Right cardiac atrium (tissue), 5 donors: ENCODE measurements around the gene UBE2V1. TPM values are rescaled to one million over a fixed set of nuclear protein-coding genes. Genes with fewer than 3 reads are reported as not detected.
A peak's percentile ranks its signal among the peaks of the same experiment; 100 is the strongest.

Experiments used
- ATAC-seq, 2 donors: fragments of 200-7000 bp; cut with Tn5 transposase; one replicate each; pipeline versions ENCODE4 v1.8.0 to v1.9.1; 2020; ENCODE audit warnings: moderate library complexity in 2 of 2, mild to moderate bottlenecking in 1 of 2
- DNase-seq, 3 donors: peaks; one replicate each; pipeline ENCODE4 v3.0.0-alpha.2; 2020
- H3K27ac ChIP-seq: one replicate; pipeline ENCODE4 v1.5.1; 2013; ENCODE audit warnings: mild to moderate bottlenecking, low read length, control low read depth, moderate library complexity
- H3K27me3 ChIP-seq: one replicate; pipeline ENCODE4 v1.6.1; 2013; ENCODE audit not compliant: control insufficient read depth, insufficient read depth
- H3K4me1 ChIP-seq: one replicate; pipeline ENCODE4 v1.6.1; 2013; ENCODE audit warnings: low read length; ENCODE audit not compliant: control insufficient read depth, insufficient read depth
- H3K4me3 ChIP-seq: one replicate; pipeline ENCODE4 v1.5.1; 2013; ENCODE audit warnings: low read length, control low read depth
- H3K9me3 ChIP-seq: one replicate; pipeline ENCODE4 v1.6.1; 2013; ENCODE audit warnings: low read length; ENCODE audit not compliant: control insufficient read depth
- WGBS: extraction: QIAGEN DNeasy Blood & Tissue Kit; methylation state at CpG from one replicate; pipeline ENCODE4 v1.1.7; 2013; 5-methylcytosine and 5-hydroxymethylcytosine counted together
- intact Hi-C, 4 donors: fragments of 100-400 bp; cut with DNase I; formaldehyde crosslinking; loops; one replicate each; pipeline versions ENCODE4 v1.11.0 to v1.14.0; 2022 to 2023
- polyA plus RNA-seq: library from polyadenylated mRNA; stranded (reverse); fragments of 200-250 nt; gene quantifications from one replicate; pipeline ENCODE4 v1.2.3, GENCODE V29; 2013
- total RNA-seq, 4 donors: library from RNA; stranded (reverse); fragmentation: NEBNext Ultra II Directional; extraction: Animal tissue kit (Norgen Biotek cat#: 25700); gene quantifications; one replicate each; pipeline ENCODE4 v1.2.1, GENCODE V29; 2021
- donor health status: healthy with polysubstance abuse.
- donor health status: DM: no; HTN: yes; CAD: no.
- donor health status: DM: no; HTN: no; CAD: no.
- donor health status: DM: no; HTN: yes; CAD: no; lungs with severe emphysema.
- donor health status: DM: yes; HTN: yes; CAD: no.

Gene UBE2V1
- total and polyA plus RNA-seq, 5 donors: 86.0 to 120 (median 89.0) TPM

- 98% methylated on average over 3 of the region's 3 CpGs for WGBS
- Histone ChIP-seq H3K4me1 (no peaks in the 10 kb centered on the region), H3K4me3 (no peak overlapping the region), H3K27me3 (no peaks in the 10 kb centered on the region), H3K27ac (no peak overlapping the region), H3K9me3 (no peaks in the 10 kb centered on the region)
- no peak for DNase-seq
- intact Hi-C loops: no loop called here
- ATAC-seq: no peak
Observed at GRCh38 chr20:50125279-50125678, 12.3 kb upstream of the UBE2V1 start.

GRCh38 chr20:50124496-50124895 lies 11.5 kb upstream of the UBE2V1 start:
- no peaks in the 10 kb centered on the region for H3K9me3 ChIP-seq
- DNase-seq: no peak
- H3K27ac ChIP-seq: no peak overlapping the region
- no peak overlapping the region for H3K4me3 ChIP-seq
- intact Hi-C loops: loop anchor here in 1 of 4 donors (5.0 kb wide), 1 partner anchor 43 kb away; no protein-coding TSS in a partner anchor
- no peaks in the 10 kb centered on the region for H3K27me3 ChIP-seq
- no peaks in the 10 kb centered on the region for H3K4me1 ChIP-seq
- WGBS: 92% methylated on average over 9 of the region's 9 CpGs
- no peak for ATAC-seq

- no peak overlapping the region for H3K4me3 ChIP-seq
- H3K9me3 ChIP-seq: no peaks in the 10 kb centered on the region
- H3K4me1 ChIP-seq: no peaks in the 10 kb centered on the region
- WGBS: 98% methylated on average over 7 of the region's 7 CpGs
- intact Hi-C loops: loop anchor here in 1 of 4 donors (5.0 kb wide), 1 partner anchor 44 kb away; no protein-coding TSS in a partner anchor
- no peak for DNase-seq
- ATAC-seq: no peak
- no peaks in the 10 kb centered on the region for H3K27me3 ChIP-seq
- H3K27ac ChIP-seq: no peak overlapping the region
Observed at GRCh38 chr20:50123418-50123817, 10.5 kb upstream of the UBE2V1 start.

- Histone ChIP-seq H3K9me3 (no peaks in the 10 kb centered on the region), H3K4me1 (no peaks in the 10 kb centered on the region), H3K27ac (no peak overlapping the region), H3K4me3 (no peak overlapping the region), H3K27me3 (no peaks in the 10 kb centered on the region)
- intact Hi-C loops: loop anchor here in 1 of 4 donors (5.0 kb wide), 1 partner anchor 45 kb away; no protein-coding TSS in a partner anchor
- DNase-seq (no peak), ATAC-seq (no peak)
- WGBS: 95% methylated on average over 4 of the region's 4 CpGs
Observed at GRCh38 chr20:50122763-50123162, 9.8 kb upstream of the UBE2V1 start.

- intact Hi-C loops: loop anchor here (2.0 to 5.0 kb wide), 3 partner anchors 45 to 49 kb away; no protein-coding TSS in a partner anchor
- no peaks in the 10 kb centered on the region for H3K27me3 ChIP-seq
- H3K4me3 ChIP-seq: no peak overlapping the region
- no peaks in the 10 kb centered on the region for H3K4me1 ChIP-seq
- no peaks in the 10 kb centered on the region for H3K9me3 ChIP-seq
- no peak overlapping the region for H3K27ac ChIP-seq
- DNase-seq (no peak), ATAC-seq (no peak)
- WGBS: 85% methylated on average over 4 of the region's 4 CpGs
Observed at GRCh38 chr20:50121858-50122271, 8.9 kb upstream of the UBE2V1 start.

GRCh38 chr20:50120935-50121693 lies 8.2 kb upstream of the UBE2V1 start:
- no peak overlapping the region for H3K27ac ChIP-seq
- no peaks in the 10 kb centered on the region for H3K27me3 ChIP-seq
- WGBS: 35% methylated on average over 9 of the region's 9 CpGs
- intact Hi-C loops: loop anchor here (2.0 to 5.0 kb wide), 3 partner anchors 46 to 50 kb away; no protein-coding TSS in a partner anchor
- peaks cover 3% of the 10 kb centered on the region for H3K4me1 ChIP-seq
- no peaks in the 10 kb centered on the region for H3K9me3 ChIP-seq
- no peak overlapping the region for H3K4me3 ChIP-seq
- ATAC-seq: peak; percentile 77 to 78
- peak; percentile 58 to 80 (median 78) for DNase-seq

GRCh38 chr20:50118203-50118602 lies 5.3 kb upstream of the UBE2V1 start:
- intact Hi-C loops: no loop called here
- no peaks in the 10 kb centered on the region for H3K27me3 ChIP-seq
- no peaks in the 10 kb centered on the region for H3K9me3 ChIP-seq
- H3K27ac ChIP-seq: no peak overlapping the region
- H3K4me3 ChIP-seq: no peak overlapping the region
- peaks cover 3% of the 10 kb centered on the region for H3K4me1 ChIP-seq
- WGBS: 80% methylated on average over 2 of the region's 2 CpGs
- DNase-seq (no peak), ATAC-seq (no peak)

- intact Hi-C loops: no loop called here
Observed at GRCh38 chr20:50116368-50116999, 3.5 kb upstream of the UBE2V1 start.

GRCh38 chr20:50115591-50116367 lies 2.8 kb upstream of the UBE2V1 start:
- Histone ChIP-seq H3K9me3 (no peaks in the 10 kb centered on the region), H3K27ac (peak overlapping the region; percentile 50), H3K27me3 (no peaks in the 10 kb centered on the region), H3K4me3 (peak overlapping the region; percentile 87), H3K4me1 (peaks cover 13% of the 10 kb centered on the region)
- intact Hi-C loops: no loop called here
- WGBS: under 1% methylated on average over 24 of the region's 24 CpGs
- peak; percentile 97 to 99 (median 98) for DNase-seq
- ATAC-seq: peak; percentile 90 to 94

More at GRCh38 chr20:50116368-50116999, 3.5 kb upstream of the UBE2V1 start:
- no peaks in the 10 kb centered on the region for H3K9me3 ChIP-seq
- H3K27ac ChIP-seq: peak overlapping the region; percentile 28
- DNase-seq: no peak
- 91% methylated on average over 19 of the region's 19 CpGs for WGBS
- no peak for ATAC-seq
- peak overlapping the region; percentile 31 for H3K4me3 ChIP-seq
- peaks cover 7% of the 10 kb centered on the region for H3K4me1 ChIP-seq
- no peaks in the 10 kb centered on the region for H3K27me3 ChIP-seq

GRCh38 chr20:50115041-50115512 lies 2.1 kb upstream of the UBE2V1 start:
- no peak for ATAC-seq
- no peak for DNase-seq
- H3K27me3 ChIP-seq: no peaks in the 10 kb centered on the region
- H3K9me3 ChIP-seq: no peaks in the 10 kb centered on the region
- intact Hi-C loops: no loop called here
- H3K4me3 ChIP-seq: peak overlapping the region; percentile 87
- 64% methylated on average over 6 of the region's 6 CpGs for WGBS
- H3K27ac ChIP-seq: peak overlapping the region; percentile 50
- H3K4me1 ChIP-seq: peaks cover 19% of the 10 kb centered on the region
